Activated naive CD8-positive, alpha-beta T cell treated with anti-CD3 and anti-CD28 coated beads, Interleukin-2, amount 50 U/mL, for 16 hours (primary cell): Measurements from ENCODE around the gene NTM.
"Not testable (repeated sequence)": the region's sequence is repeated elsewhere in the genome, so short reads cannot be mapped to it uniquely, and the experiment has no call there.

Experiments
- DNase-seq: peaks from one replicate; pipeline ENCODE4 v3.0.0-alpha.2; 2020; ENCODE audit warnings: low read depth, low spot score

Gene NTM

DNA sequence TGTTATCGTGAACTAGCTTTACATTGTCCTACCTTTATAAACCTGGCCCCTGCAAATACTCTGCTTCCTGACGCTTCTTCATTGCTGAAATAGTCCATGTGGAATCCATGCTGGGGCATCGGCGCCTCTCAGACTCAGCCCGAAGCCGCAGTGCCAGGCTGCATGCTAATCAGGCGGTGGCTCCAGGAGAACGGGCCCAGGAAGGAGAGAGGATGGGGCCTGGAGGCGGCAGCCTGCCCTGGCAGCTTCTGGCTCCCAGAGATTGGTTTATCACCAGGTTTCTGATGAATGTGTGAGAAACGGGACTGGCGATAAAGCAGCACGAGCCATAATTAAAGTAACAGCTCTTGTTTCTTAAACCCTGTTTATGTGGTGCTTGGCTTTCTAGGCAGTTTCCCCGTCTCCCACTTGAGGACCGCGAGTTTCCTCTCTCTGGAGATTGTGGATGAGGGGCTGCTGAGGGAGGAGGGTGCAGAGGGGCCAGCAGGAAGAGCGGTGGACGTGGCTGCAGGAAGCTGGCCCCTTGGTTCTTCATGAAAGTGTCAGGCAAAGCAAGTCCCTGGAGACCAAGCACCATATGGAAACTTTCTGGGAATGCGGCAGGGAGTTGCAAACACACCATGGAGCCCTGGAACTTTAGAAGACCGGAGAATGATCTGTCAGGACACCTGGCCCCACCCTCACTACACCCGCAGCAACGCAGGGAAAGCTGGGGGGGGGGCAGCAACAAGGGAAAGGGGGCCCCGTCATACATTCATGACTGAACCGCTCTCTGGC lies 93.4 kb downstream of the NTM start:
- DNase-seq: no peak

DNA sequence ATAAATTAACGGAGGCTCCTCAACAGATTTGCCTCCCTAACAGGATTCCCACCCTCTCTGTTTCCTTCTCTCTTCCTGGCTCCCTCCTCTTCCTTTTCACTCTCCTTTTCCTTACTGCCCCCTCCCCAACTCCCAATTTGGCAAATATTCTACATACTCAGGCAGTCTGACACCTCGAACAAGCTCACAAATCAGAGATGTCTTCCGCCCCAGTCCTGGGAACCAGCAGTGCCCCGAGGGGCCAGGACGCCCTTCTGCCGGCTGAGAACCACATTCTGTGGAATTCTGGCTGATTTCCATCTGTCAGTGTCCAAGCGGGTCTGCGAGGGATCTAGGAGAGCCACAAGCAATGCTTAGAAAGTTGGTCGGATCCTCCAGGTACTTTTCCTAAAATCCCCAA lies 94.0 kb downstream of the NTM start:
- no peak for DNase-seq

DNA sequence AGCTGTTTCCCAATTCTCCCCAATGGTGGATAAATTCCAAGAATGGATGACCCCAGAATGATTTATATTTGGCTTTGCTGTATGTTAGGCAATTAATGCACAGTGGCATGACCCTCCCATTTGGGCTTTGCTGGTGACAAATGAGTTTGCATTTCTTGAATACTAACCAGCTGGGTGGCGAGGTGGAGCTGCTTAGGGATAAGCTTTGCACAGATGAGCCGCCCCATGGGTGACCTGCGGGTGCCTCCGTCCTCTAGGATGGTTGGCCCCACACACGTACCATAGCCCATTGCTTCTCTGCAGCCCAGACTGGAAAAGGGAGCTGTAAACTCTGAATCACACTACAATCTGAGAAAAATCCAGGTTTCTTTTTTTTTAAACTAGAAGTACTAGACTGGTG lies 94.6 kb downstream of the NTM start:
- no peak for DNase-seq

DNA sequence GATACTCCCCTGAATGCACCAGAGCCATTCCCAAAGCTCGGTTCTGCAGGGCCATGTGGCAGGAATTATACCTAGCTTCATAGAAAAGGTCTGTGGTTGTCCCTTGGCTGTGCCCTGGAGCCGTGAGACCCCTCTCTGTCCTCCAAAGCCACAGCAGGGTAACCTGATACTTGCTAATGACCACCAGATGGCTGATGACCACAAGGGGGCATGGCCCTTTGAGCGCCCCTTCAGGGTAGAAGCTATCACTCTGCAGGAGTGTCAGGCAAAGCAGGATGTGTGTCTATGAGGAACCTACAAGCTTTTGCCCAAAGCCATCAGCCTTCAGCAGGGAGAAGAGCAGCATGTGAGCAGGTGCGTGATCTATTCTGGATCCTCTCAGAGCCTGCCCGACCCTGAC lies 95.3 kb downstream of the NTM start:
- DNase-seq: no peak

GRCh38 chr11:131467645-131468394 lies 97.4 kb downstream of the NTM start:
- DNase-seq: no peak

GRCh38 chr11:131468565-131468964 lies 98.2 kb downstream of the NTM start:
- no peak for DNase-seq

DNA sequence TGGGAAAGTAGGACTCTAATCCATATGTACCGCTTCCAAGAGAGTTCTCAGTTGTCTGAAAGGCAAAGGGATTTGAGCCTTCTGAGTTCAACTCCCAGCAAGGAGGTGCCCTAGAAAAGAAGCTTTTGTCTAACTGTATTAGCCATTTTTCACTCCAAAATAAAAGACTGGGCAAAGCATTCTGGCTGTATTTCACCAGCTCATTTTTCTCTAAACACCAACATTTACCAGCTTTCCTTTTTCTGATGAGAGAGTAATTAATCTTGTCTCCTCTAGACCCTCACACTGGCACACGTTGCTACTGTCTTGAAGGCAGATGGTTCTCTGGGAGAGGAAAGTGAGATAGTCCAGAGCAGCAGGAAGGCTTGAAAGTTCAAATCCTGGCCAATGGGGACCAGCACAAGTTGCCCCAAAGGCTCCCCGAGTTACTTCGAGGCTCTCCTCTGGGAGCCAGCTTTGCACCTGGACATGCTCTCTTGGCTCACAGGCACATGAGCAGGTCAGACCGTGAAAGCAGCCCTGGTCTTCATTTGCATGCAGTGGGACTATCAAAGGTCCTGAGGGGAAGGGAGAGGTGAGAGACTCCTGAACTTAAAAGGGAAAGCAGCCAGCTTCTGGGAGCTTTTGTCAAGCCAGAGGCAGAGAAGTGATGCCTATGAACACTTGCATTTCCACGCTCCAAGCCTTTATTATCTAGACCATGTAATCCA lies 100.0 kb downstream of the NTM start:
- DNase-seq: no peak

DNA sequence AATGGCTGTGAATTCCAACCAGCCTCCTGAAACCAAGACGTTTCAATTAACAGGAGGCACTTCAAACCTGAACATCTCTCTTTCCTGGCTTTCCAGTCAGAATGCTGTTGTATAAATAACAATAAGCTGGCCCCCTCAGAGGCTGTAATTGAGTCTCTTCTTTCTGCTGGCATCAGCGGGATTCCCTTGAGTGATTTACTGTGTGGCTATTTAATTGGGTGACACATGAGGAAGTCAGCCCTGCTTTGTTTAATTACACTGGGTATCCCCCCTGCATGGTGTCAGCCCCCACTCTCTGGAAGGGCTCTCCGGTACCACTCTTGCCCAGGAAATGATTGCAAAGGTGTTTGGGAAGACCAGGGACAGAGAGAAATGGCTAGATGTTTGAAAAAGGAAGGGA lies 101.6 kb downstream of the NTM start:
- no peak for DNase-seq

- DNase-seq: no peak
Measured at GRCh38 chr11:131474947-131475346, 104.5 kb downstream of the NTM start.

DNA sequence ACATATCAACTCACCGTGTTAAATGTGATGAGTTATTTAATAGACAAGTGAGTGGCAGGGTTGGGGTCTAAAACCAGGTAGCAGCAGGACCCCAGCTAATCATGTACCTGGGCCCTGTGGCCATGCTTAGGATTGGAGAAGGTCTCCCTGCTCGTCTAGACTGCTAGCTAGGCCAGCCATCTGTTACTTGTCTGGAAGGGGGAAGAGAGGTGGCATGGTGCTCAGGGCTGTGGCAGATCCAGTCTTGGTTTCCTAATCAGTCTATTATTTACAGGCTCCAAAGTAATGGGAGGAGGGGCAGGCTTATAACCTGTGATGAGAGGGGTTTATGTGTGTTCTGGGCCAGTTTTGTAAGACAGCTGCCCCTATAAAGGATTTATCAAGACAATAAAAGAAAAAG lies 105.9 kb downstream of the NTM start:
- DNase-seq: no peak

GRCh38 chr11:131478341-131478740 lies 107.9 kb downstream of the NTM start:
- DNase-seq: no peak

GRCh38 chr11:131481303-131481702 lies 110.9 kb downstream of the NTM start:
- DNase-seq: no peak

- DNase-seq: no peak
Measured at GRCh38 chr11:131481971-131482370, 111.6 kb downstream of the NTM start.

- no peak for DNase-seq
Measured at GRCh38 chr11:131483453-131483852, 113.0 kb downstream of the NTM start.

GRCh38 chr11:131483877-131484276 lies 113.5 kb downstream of the NTM start:
- no peak for DNase-seq

GRCh38 chr11:131486100-131486499 lies 115.7 kb downstream of the NTM start:
- no peak for DNase-seq

DNA sequence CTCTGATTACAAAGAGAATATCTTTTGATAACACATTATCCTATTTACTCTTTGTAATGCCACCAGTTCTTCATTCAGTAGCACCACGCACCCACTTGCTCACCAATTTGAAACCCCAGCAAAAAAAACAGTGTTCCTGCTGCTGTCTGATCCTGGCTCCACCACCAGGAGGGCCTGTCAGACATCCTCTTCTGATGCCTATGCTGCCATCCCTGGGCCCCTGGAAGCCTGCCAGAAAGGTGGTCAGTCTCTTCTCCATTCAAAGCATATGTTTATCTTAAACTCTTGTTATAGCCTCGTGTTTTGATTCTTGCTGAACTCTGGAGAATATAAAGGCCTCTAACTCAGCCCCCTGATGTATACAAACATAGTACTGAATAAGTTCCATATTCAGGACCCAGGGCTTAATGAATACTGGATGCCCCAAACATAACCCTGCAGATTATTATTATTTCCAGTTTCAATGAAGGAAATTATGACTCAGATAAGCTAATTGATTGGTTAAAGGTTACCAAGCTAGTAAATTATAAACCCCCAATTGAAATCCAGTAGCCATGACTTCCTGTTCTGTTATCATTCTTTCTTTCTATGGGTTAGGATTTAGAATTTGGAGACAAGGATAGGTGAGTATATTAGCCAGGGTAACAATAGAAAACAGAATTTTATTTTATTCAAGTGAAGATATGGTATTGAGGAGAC lies 116.7 kb downstream of the NTM start:
- DNase-seq: no peak

DNA sequence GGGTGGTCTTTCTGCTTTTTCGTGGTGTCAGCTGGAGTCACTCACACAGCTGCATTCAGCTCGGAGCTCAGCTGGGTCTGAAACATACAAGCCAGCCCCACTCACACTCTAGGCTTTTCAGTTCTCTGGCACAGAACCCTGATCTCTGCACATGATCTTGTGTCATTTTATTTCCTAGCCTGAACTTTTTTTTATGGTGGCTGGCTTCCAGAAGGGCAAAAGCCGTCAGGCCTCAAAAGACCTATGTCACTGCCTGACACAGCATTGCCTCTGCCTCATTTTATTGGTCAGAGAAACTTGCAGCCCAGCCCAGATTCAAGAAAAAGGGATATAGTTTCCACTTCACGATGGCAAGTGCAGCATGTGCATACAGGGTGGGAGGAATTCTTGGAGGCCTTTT lies 117.8 kb downstream of the NTM start:
- no peak for DNase-seq

GRCh38 chr11:131491503-131491902 lies 121.1 kb downstream of the NTM start:
- no peak for DNase-seq

GRCh38 chr11:131495423-131495822 lies 125.0 kb downstream of the NTM start:
- no peak for DNase-seq

- DNase-seq: not testable (repeated sequence)
Measured at GRCh38 chr11:131497686-131498085, 127.3 kb downstream of the NTM start.

GRCh38 chr11:131498631-131499160 lies 128.3 kb downstream of the NTM start:
- no peak for DNase-seq
